CD4-positive, alpha-beta memory T cell (primary cell): ENCODE measurements around the gene CAMKK1. TPM values are rescaled to one million over a fixed set of nuclear protein-coding genes. Genes with fewer than 3 reads are reported as not detected.
A peak's percentile ranks its signal among the peaks of the same experiment; 100 is the strongest.

Experiments
- CTCF ChIA-PET: fragments of 350-600 bp; sonication (Branson Sonifier 250); formaldehyde crosslinking; loops from one replicate; lab custom pipeline; 2021; ENCODE audit warnings: inconsistent platforms; ENCODE audit not compliant: partially characterized antibody; lab: Charles Lee
- POLR2A ChIA-PET: fragments of 350-600 bp; sonication (Branson Sonifier 250); formaldehyde crosslinking; loops from one replicate; lab custom pipeline; 2021; ENCODE audit not compliant: partially characterized antibody; lab: Charles Lee
- DNase-seq, 5 donors: peaks; one replicate each; pipeline versions ENCODE4 v3.0.0 to v3.0.0-alpha.2; 2020 to 2022; ENCODE audit warnings: mixed read lengths in 1 of 5
- H3K27ac ChIP-seq: one replicate; pipeline ENCODE4 v1.7.0; 2013; ENCODE audit warnings: low read depth, low read length
- H3K27me3 ChIP-seq: 2 replicates; pipeline ENCODE4 v1.7.0; 2013; ENCODE audit warnings: mild to moderate bottlenecking, low read length, moderate library complexity; ENCODE audit not compliant: insufficient read depth
- H3K36me3 ChIP-seq: 2 replicates; pipeline ENCODE4 v1.7.0; 2013; ENCODE audit warnings: mild to moderate bottlenecking, low read length, moderate library complexity; ENCODE audit not compliant: insufficient read depth
- H3K4me1 ChIP-seq: 2 replicates; pipeline ENCODE4 v1.7.0; 2013; ENCODE audit warnings: mild to moderate bottlenecking, low read length, moderate library complexity; ENCODE audit not compliant: insufficient read depth
- H3K4me3 ChIP-seq, 2 donors: one replicate each; pipeline ENCODE4 v1.7.0; 2013; ENCODE audit warnings: low read length in 2 of 2, mild to moderate bottlenecking in 1 of 2
- H3K9me3 ChIP-seq, 2 donors: one replicate each; pipeline ENCODE4 v1.7.0; 2013; ENCODE audit warnings: low read length in 2 of 2, control low read depth in 1 of 2; ENCODE audit not compliant: control insufficient read depth in 1 of 2
- H3K27ac Mint-ChIP-seq, 7 donors: one replicate each; pipeline ENCODE4 v1.8.0; 2020 to 2021; ENCODE audit warnings: mixed read lengths in 7 of 7, mild to moderate bottlenecking in 6 of 7, inconsistent platforms in 3 of 7, moderate library complexity in 3 of 7
- H3K27me3 Mint-ChIP-seq, 2 donors: one replicate each; pipeline ENCODE4 v1.8.0; 2020 to 2021; ENCODE audit warnings: mixed read lengths in 2 of 2
- H3K36me3 Mint-ChIP-seq, 2 donors: one replicate each; pipeline ENCODE4 v1.8.0; 2020 to 2021; ENCODE audit warnings: mixed read lengths in 2 of 2, inconsistent platforms in 1 of 2, mild to moderate bottlenecking in 1 of 2
- H3K4me1 Mint-ChIP-seq, 4 donors: one replicate each; pipeline ENCODE4 v1.8.0; 2020 to 2021; ENCODE audit warnings: mixed read lengths in 4 of 4, mild to moderate bottlenecking in 1 of 4
- H3K4me3 Mint-ChIP-seq, 8 donors: one replicate each; pipeline ENCODE4 v1.8.0; 2020 to 2021; ENCODE audit warnings: mixed read lengths in 8 of 8, mild to moderate bottlenecking in 7 of 8, moderate library complexity in 6 of 8, inconsistent platforms in 3 of 8
- H3K9me3 Mint-ChIP-seq, 8 donors: one replicate each; pipeline ENCODE4 v1.8.0; 2020 to 2021; ENCODE audit warnings: mixed read lengths in 8 of 8, mild to moderate bottlenecking in 5 of 8, inconsistent platforms in 3 of 8, moderate library complexity in 1 of 8
- intact Hi-C: fragments of 100-400 bp; cut with micrococcal nuclease; formaldehyde crosslinking; loops from one replicate; pipeline ENCODE4 v1.15.1; 2023
- polyA plus RNA-seq, 2 donors: library from polyadenylated mRNA; unstranded; fragments of 300-500 nt; fragmentation: Illumina TruSeq; gene quantifications; one replicate each; pipeline ENCODE4 v1.2.3, GENCODE V29; 2021
- total RNA-seq, 2 experiments: library from RNA; stranded (reverse); gene quantifications; one replicate each; pipeline ENCODE4 v1.2.3, GENCODE V29; 2021

The CAMKK1 gene
- total and polyA plus RNA-seq, 4 experiments from 2014 or later = 0.18 to 3.5 (median 3.0) TPM

DNA sequence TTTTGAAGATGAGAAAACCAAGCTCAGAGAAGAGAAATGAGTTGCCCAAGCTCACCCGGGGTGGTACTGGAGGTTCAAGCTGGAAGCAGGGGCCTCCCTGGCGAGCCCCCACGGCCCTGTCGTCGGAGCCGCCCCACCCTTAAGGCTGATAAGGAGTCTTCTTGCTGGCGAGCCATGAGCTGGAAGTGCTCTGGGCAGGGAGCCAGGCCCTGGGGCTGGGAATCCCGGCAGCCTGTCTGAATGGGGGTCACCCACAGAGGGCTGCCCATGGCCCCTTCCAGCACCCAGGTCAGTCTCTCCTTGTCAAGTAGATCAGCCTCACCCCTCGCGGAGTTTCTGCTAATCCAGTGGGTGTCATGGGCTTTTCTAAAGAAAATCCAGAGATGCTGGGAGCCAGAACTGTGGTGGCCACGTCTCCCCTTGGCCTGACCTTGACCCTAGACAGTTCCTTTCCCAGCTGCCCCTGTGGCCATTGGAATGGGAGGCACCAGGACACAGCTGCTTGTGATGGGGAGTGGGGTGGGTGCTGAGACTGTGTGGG, 24.6 kb upstream of the CAMKK1 start:
- H3K27me3 Mint-ChIP-seq = no peaks in the 10 kb centered on the region
- no peaks in the 10 kb centered on the region for H3K9me3 Mint-ChIP-seq
- no peak overlapping the region for H3K4me3 Mint-ChIP-seq
- intact Hi-C loops = loop anchor here (10.0 kb wide), 1 partner anchor 157 kb away; no protein-coding TSS in a partner anchor
- Histone ChIP-seq H3K9me3 (no peaks in the 10 kb centered on the region), H3K4me1 (peaks cover 31% of the 10 kb centered on the region), H3K4me3 (no peak overlapping the region), H3K27me3 (no peaks in the 10 kb centered on the region), H3K36me3 (no peaks in the 10 kb centered on the region), H3K27ac (no peak overlapping the region)
- DNase-seq = peak in 1 of 5 donors; percentile 31
- peaks cover 10 to 45% (median 28%) of the 10 kb centered on the region in 4 donors for H3K4me1 Mint-ChIP-seq
- CTCF ChIA-PET = interaction anchor here (0.9 to 1.9 kb wide), 2 partner anchors 10 to 85 kb away, joined by 3 to 7 read pairs; no protein-coding TSS in a partner anchor
- POLR2A ChIA-PET = no interaction called here
- H3K27ac Mint-ChIP-seq = peak overlapping the region in 2 of 7 donors; percentile 35 to 80
- H3K36me3 Mint-ChIP-seq = no peaks in the 10 kb centered on the region

DNA sequence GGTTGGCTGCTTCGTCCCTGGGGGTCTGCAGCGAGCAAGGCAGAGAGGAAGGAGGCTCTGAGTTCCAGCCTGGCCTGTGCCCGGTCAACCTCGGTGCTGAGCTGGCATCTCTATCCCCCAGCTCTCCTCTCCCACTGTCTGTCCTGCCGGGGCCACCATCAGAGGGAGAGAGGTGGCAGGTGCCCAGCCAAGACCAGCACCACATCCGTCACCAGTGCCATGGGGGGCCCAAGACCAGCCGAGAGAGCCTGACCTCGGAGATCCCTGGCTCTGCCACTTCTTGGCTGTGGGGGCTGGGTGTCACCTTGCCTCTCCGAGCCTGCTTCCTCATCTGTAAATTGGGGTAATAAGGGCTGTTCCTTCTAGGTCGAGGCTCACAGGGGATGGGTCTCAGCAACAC, 24.0 kb upstream of the CAMKK1 start:
- Histone ChIP-seq H3K27me3 (no peaks in the 10 kb centered on the region), H3K36me3 (no peaks in the 10 kb centered on the region), H3K9me3 (no peaks in the 10 kb centered on the region), H3K4me1 (peaks cover 33% of the 10 kb centered on the region), H3K4me3 (no peak overlapping the region), H3K27ac (no peak overlapping the region)
- intact Hi-C loops = loop anchor here (10.0 kb wide), 1 partner anchor 158 kb away; no protein-coding TSS in a partner anchor
- peak in 1 of 5 donors; percentile 17 for DNase-seq
- H3K4me3 Mint-ChIP-seq = peak overlapping the region in 4 of 8 donors; percentile 21 to 59 (median 34)
- H3K9me3 Mint-ChIP-seq = no peaks in the 10 kb centered on the region
- no peaks in the 10 kb centered on the region for H3K27me3 Mint-ChIP-seq
- no peaks in the 10 kb centered on the region for H3K36me3 Mint-ChIP-seq
- H3K27ac Mint-ChIP-seq = peak overlapping the region in 5 of 7 donors; percentile 21 to 59 (median 41)
- POLR2A ChIA-PET = interaction anchor here (1.6 kb wide), 1 partner anchor 48 kb away, joined by 7 read pairs; no protein-coding TSS in a partner anchor
- H3K4me1 Mint-ChIP-seq = peaks cover 10 to 47% (median 28%) of the 10 kb centered on the region in 4 donors
- CTCF ChIA-PET = interaction anchor here (0.7 to 6.4 kb wide), 7 partner anchors 9 to 179 kb away, joined by 3 to 138 read pairs (median 4); no protein-coding TSS in a partner anchor

GRCh38 chr17:3915995-3916696, 23.3 kb upstream of the CAMKK1 start, which contains the start of gene P2RX1:
Gene P2RX1, minus strand, starts transcription at chr17:3916465. Its CDS starts 240 bp downstream, at chr17:3916225.
- intact Hi-C loops = loop anchor here (2.0 to 10.0 kb wide), 2 partner anchors 49 to 159 kb away; partner anchors contain the start of gene ATP2A3
- Histone ChIP-seq H3K36me3 (no peaks in the 10 kb centered on the region), H3K4me1 (peaks cover 38% of the 10 kb centered on the region), H3K27ac (no peak within 1 kb of the TSS), H3K4me3 (no peak within 1 kb of the TSS), H3K27me3 (no peaks in the 10 kb centered on the region), H3K9me3 (no peaks in the 10 kb centered on the region)
- Mint-ChIP-seq H3K27ac (peak within 1 kb of the TSS in 5 of 7 donors; percentile 32 to 86 (median 76)), H3K9me3 (no peaks in the 10 kb centered on the region), H3K36me3 (no peaks in the 10 kb centered on the region), H3K27me3 (no peaks in the 10 kb centered on the region), H3K4me3 (peak within 1 kb of the TSS in 5 of 8 donors; percentile 21 to 59 (median 41)), H3K4me1 (peaks cover 14 to 54% (median 35%) of the 10 kb centered on the region in 4 donors)
- POLR2A ChIA-PET = interaction anchor here (1.6 kb wide), 1 partner anchor 49 kb away, joined by 7 read pairs; no protein-coding TSS in a partner anchor
- DNase-seq = peak; percentile 17 to 52 (median 26)
- CTCF ChIA-PET = interaction anchor here (0.7 to 6.4 kb wide), 7 partner anchors 8 to 178 kb away, joined by 3 to 138 read pairs (median 4); no protein-coding TSS in a partner anchor

DNA sequence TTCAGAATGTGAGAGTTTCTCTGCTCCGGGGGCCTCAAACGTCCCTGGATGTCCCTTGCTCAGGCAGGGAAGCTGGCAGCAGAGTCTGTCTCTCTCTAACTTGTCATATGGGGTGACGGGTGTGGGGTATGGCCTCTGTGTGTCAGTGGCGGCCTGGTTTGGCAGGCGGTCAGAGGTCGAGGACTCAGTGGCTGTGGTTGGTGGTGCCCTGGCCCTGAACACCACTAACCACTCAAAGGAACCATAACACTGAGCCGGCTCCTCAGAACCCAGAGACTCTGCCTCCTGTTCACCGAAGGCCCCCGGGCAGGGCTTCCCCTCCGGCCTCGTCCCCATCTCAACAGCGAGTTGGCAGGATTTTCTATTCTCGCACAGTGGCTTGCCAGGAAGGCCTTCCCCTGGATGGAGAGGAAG, 22.7 kb upstream of the CAMKK1 start:
- CTCF ChIA-PET = interaction anchor here (0.8 to 6.4 kb wide), 7 partner anchors 47 to 160 kb away, joined by 3 to 138 read pairs (median 14); no protein-coding TSS in a partner anchor
- POLR2A ChIA-PET = interaction anchor here (1.6 kb wide), 1 partner anchor 49 kb away, joined by 7 read pairs; no protein-coding TSS in a partner anchor
- H3K27ac Mint-ChIP-seq = peak overlapping the region in 4 of 7 donors; percentile 67 to 86 (median 80)

DNA sequence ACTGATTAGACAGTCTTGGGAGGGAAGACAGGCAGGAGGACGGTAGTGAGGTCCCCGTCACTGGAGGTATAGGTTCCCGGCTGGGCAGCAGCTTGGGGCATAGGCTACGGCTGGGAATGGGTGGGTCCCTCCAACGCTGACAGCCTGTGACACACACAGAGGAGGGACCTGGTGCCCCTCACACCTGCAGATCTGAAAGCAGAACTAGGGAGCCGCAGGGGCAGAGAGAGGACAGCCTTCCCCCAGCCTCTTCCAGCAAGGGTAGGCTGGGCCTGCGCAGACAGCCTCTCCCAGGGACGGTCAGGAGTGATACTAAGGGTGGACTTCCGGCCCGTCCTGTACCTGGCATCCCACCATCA, 21.4 kb upstream of the CAMKK1 start:
- peak overlapping the region in 1 of 8 donors; percentile 40 for H3K4me3 Mint-ChIP-seq
- H3K36me3 ChIP-seq = no peaks in the 10 kb centered on the region

More for the DNA sequence above, 22.7 kb upstream of the CAMKK1 start:
- Histone ChIP-seq H3K9me3 (no peaks in the 10 kb centered on the region), H3K4me3 (no peak overlapping the region), H3K27ac (no peak overlapping the region), H3K4me1 (peaks cover 43% of the 10 kb centered on the region), H3K36me3 (no peaks in the 10 kb centered on the region), H3K27me3 (no peaks in the 10 kb centered on the region)
- no peaks in the 10 kb centered on the region for H3K36me3 Mint-ChIP-seq
- H3K4me3 Mint-ChIP-seq = peak overlapping the region in 1 of 8 donors; percentile 13
- H3K4me1 Mint-ChIP-seq = peaks cover 15 to 56% (median 37%) of the 10 kb centered on the region in 4 donors
- H3K27me3 Mint-ChIP-seq = no peaks in the 10 kb centered on the region
- intact Hi-C loops = loop anchor here (2.0 to 10.0 kb wide), 2 partner anchors 49 to 159 kb away; partner anchors contain the start of gene ATP2A3
- H3K9me3 Mint-ChIP-seq = no peaks in the 10 kb centered on the region
- DNase-seq = peak in 1 of 5 donors; percentile 3

GRCh38 chr17:3913531-3914311, 20.9 kb upstream of the CAMKK1 start:
- Histone ChIP-seq H3K27ac (no peak overlapping the region), H3K4me3 (no peak overlapping the region), H3K27me3 (no peaks in the 10 kb centered on the region), H3K36me3 (no peaks in the 10 kb centered on the region), H3K9me3 (no peaks in the 10 kb centered on the region), H3K4me1 (peaks cover 46% of the 10 kb centered on the region)
- intact Hi-C loops = loop anchor here (1.0 to 10.0 kb wide), 5 partner anchors 51 to 176 kb away; partner anchors contain the start of gene ATP2A3
- CTCF ChIA-PET = interaction anchor here (0.6 to 6.4 kb wide), 43 partner anchors 8 to 499 kb away, joined by 3 to 138 read pairs (median 5); partner anchors contain the start of gene ATP2A3
- peak overlapping the region in 3 of 8 donors; percentile 10 to 40 (median 29) for H3K4me3 Mint-ChIP-seq
- DNase-seq = peak; percentile 70 to 81 (median 74)
- H3K4me1 Mint-ChIP-seq = peaks cover 15 to 62% (median 39%) of the 10 kb centered on the region in 4 donors
- no peaks in the 10 kb centered on the region for H3K27me3 Mint-ChIP-seq
- H3K9me3 Mint-ChIP-seq = no peaks in the 10 kb centered on the region
- peak overlapping the region; percentile 64 to 88 (median 77) for H3K27ac Mint-ChIP-seq
- H3K36me3 Mint-ChIP-seq = no peaks in the 10 kb centered on the region
- POLR2A ChIA-PET = interaction anchor here (0.6 to 3.7 kb wide), 6 partner anchors 51 to 230 kb away, joined by 3 to 22 read pairs (median 4); partner anchors contain the start of gene ATP2A3

More for the DNA sequence above, 21.4 kb upstream of the CAMKK1 start:
- peak overlapping the region in 6 of 7 donors; percentile 2 to 88 (median 80) for H3K27ac Mint-ChIP-seq
- Histone ChIP-seq H3K27me3 (no peaks in the 10 kb centered on the region), H3K4me3 (no peak overlapping the region), H3K27ac (no peak overlapping the region), H3K9me3 (no peaks in the 10 kb centered on the region), H3K4me1 (peaks cover 46% of the 10 kb centered on the region)
- H3K9me3 Mint-ChIP-seq = no peaks in the 10 kb centered on the region
- intact Hi-C loops = loop anchor here (1.0 to 10.0 kb wide), 4 partner anchors 51 to 161 kb away; partner anchors contain the start of gene ATP2A3
- ChIA-PET POLR2A (interaction anchor here (0.6 to 3.7 kb wide), 5 partner anchors 50 to 1837 kb away, joined by 3 to 22 read pairs (median 4); partner anchors contain the start of gene ATP2A3), CTCF (interaction anchor here (0.6 to 6.4 kb wide), 38 partner anchors 9 to 214 kb away, joined by 3 to 138 read pairs (median 6); partner anchors contain the start of gene ATP2A3)
- peaks cover 15 to 62% (median 40%) of the 10 kb centered on the region in 4 donors for H3K4me1 Mint-ChIP-seq
- no peaks in the 10 kb centered on the region for H3K36me3 Mint-ChIP-seq
- DNase-seq = peak in 1 of 5 donors; percentile 25
- H3K27me3 Mint-ChIP-seq = no peaks in the 10 kb centered on the region
